Measurements from ENCODE around the gene FRS2.
"Not testable (repeated sequence)": the region's sequence is repeated elsewhere in the genome, so short reads cannot be mapped to it uniquely, and the experiment has no call there.

FRS2 gene, protein sequence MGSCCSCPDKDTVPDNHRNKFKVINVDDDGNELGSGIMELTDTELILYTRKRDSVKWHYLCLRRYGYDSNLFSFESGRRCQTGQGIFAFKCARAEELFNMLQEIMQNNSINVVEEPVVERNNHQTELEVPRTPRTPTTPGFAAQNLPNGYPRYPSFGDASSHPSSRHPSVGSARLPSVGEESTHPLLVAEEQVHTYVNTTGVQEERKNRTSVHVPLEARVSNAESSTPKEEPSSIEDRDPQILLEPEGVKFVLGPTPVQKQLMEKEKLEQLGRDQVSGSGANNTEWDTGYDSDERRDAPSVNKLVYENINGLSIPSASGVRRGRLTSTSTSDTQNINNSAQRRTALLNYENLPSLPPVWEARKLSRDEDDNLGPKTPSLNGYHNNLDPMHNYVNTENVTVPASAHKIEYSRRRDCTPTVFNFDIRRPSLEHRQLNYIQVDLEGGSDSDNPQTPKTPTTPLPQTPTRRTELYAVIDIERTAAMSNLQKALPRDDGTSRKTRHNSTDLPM

DNA sequence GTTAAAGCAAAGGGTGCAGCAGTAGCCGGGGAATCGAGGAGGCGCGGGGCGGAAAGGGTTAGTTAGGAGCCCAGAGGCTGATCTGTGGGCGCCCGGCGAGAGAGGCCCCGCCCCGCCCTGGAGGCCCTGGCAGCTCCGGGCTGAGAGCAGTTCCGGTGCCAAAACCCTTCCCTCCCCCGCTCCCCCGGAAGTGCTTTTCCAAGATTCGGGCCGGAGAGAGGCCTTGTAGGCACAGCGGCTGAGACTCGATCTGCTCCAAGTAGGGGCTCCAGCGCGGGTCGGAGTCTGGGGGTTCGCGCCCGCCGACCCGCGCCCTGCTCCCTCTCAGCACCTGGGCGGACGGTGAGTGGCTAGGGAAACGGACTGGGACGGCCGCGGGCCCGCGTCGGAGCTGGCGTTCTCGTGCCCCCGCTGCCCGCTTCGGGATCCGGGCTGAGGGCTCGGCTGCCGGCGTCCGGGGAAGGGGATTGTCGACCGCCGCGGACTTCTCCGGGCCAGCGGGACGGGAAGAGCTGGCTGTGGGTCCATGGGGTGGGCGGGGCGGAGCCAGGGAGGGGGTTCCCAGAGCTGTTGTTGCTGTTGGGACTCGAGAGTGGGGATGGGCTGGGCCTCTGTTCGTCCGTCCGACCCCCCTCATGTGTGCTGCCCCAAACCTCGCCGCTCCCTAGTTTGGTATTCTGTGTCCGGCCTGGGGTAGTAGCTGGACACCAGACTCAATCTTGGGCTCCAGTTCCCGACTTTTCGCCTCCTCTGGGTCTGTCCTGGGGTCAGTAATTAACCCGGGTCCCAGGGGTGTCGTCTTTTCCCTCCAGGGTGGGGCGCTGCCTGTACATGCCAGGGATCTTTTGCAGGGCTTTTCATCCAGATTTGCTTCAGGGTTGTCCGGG is at the start of gene FRS2:
Gene FRS2, plus strand, starts transcription at position 200 of the 887 bp plus-strand sequence. CDS start 98,643 bp downstream, outside the sequence.
- peak; percentile 78 to 87 for DNase-seq (ENCODE audit: low read depth in 2 of 2)

DNA sequence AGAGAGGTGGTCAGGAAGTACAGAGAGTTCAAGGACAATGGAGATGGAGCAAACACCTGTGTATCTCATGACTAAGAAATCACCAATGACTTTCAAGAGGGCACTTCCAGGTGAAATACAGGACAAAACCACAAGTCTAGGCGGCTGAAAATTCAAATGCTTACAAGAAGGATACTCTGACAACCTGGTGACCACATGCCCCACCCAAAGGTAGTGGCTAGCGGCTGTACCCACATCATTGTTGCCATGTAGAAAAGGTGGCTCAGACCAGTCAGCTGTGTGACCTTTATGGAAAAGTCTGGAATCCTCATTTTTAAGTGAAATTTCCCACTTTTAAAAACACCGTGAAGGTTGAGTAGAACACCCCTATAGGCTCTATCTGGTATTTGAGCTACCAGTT is 48.6 kb upstream of the FRS2 start:
- DNase-seq (ENCODE audit: low read depth in 2 of 2) = no peak

DNA sequence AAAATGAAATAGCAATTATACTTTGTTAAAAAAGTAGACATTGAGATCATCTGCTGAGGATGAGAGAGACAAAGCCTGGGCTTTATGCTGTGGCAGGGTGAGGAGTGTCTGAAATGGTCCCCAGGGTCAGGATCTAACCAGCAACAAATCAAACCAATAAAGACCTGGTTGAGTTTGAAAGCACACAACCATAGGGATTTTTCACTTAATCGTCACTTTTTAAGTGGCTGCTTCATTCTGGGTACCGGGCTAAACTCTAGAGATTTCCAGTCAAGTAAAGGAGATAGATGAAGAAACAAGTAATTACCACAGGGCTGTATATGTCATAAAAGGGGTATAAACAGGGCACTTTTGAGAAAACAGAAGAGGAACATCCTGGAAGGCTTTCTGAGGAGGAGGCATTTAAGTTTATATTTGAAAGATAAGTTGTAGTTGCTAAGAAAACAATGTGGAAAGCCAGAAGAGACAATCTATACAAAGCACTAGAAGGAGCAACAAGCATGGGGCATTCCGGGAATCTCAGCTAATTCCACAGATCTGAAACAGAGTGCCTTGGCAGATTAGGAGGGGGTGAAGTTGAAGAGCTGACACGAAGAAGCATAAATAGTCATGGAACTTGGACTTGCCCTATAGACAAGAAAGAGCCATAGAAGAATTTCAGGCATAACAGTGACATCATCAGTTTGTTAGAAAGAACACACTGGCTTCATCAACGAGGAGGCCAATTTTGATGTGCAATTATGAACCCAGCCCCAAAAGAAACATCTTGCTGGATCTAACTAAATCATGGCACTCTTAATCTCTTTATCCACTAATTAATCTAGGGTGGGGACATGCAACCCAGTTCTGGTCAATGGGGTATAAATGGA is 46.9 kb upstream of the FRS2 start:
- DNase-seq (ENCODE audit: low read depth in 2 of 2) = no peak

DNA sequence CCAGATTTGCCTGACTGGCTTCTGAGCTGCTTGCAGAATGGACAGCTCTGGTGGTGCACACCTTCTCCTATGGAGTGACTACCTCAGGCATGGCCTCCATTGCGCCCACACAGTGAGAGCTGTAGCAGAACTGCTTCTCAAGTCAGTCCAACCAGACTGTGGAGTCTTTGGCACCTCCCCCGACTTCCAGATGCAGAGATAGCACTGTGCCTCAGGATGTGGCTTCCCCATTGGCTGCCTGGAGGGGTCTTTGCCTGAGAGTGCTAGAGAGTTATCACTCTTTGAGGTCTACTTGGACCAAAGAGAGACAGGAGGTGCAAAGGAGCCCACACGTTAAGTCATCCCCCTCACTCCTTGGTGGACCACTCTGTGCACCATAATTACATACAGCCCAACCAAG is 44.8 kb upstream of the FRS2 start:
- no peak for DNase-seq (ENCODE audit: low read depth in 2 of 2)

DNA sequence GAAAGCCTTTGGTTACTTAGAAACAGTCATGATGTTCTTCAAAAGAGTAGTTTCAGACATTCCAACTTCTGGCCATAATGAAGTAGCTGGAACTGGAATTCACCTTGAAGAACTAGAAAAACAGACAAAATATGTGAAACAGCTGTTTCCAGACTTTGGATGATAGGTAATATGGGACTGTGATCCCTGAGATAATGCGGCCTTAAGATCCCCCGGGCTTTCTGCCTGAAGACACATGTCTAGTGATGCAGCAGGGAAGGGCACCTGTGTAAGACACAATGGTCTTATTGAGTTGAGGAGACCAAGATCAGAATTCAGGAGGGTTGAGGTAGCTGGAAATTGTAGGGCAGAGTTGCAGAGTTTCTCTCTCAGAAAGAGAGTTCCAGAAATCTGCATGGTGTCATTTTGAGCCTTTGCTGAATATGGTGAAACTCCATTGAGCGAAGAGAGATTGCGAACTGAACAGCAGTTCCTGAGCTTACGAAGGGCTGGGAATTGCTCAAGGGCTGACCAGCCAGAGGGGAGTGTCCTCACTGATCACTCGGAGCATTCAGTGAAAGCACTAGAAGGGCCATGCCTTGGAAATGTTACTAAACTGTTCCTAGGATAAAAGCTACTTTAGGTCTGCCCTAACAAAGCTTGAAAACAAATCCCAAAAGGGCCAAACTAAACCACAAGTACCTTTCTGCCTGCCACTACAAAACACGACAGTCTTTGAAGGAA is 41.7 kb upstream of the FRS2 start:
- DNase-seq (ENCODE audit: low read depth in 2 of 2) = no peak

DNA sequence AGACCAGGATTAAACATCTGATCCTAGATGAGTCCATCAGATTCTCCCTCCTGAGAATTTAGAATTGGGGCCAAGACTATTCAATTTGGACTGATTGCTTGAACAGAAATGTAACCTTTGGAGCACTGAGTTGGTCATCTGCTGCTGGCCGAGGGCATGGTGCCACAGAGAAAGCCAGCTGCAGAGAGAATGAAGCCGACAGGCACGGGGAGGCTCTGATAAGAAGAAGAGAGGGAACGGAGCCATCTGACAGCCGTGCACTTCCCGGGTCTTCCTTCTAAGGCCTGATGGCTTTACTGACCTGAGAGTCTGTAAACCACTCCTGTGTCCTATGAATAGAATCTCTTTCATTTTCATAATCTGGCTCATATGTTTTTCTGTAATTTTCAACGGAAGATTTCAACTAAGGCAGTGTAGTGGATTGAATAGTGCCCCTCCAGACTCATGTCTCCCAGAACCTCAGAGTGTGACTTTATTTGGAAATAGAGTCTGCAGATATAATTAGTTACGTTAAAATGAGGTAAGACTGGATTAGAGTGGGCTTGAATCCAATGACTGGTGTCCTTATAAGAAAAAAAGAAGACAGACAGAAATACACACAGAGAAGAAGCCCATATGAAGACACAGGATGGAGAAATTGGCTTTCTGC is 39.1 kb upstream of the FRS2 start:
- DNase-seq (ENCODE audit: low read depth in 2 of 2) = no peak

DNA sequence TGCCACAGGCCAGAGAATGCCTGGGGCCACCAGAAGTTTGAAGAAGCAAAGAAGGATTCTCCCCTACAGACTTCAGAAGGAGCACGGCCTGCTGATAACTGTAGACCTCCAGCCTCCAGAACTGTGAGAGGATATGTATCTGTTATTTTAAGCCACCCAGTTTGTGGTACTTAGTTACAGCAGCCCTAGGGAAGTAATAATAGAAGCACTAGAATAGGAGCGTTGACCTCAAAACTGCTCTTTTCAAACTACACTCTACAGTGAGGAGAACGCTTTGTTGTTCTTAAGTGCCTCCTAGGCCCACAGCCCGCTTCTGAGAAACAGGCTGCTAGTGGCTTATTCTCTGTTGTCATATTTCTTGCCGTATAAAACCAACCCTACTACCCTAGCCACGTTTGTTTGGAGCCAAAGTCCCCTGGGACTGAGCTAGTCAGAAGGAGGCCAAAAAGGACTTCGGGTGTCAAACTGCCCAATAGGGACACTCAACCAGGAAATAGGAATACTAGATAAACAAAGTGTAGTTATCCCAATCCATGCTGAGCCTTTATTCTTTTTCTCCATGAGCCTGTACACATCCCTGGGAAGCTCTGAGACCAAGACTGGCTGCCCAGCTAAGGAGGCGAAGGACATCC is 38.5 kb upstream of the FRS2 start:
- no peak for DNase-seq (ENCODE audit: low read depth in 2 of 2)

DNA sequence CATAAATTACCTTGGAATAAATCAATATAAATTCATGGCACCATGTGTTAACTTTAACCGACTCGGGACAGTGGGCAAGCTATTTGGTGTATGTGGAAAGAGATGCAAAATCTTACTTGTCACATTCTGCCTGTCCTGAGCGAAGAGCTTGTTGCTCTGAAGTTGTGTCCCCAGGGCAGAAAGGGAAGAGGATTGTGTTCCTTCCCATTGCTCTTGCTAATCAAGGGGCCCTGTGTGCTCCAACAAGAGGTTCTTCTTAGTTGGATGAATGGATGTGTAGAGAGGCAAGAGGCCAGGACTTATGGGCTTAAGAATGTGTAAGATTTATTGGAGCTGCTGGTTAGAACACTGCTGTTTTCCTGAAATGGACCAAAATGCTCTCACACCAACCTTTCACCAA is 36.5 kb upstream of the FRS2 start:
- no peak for DNase-seq (ENCODE audit: low read depth in 2 of 2)

DNA sequence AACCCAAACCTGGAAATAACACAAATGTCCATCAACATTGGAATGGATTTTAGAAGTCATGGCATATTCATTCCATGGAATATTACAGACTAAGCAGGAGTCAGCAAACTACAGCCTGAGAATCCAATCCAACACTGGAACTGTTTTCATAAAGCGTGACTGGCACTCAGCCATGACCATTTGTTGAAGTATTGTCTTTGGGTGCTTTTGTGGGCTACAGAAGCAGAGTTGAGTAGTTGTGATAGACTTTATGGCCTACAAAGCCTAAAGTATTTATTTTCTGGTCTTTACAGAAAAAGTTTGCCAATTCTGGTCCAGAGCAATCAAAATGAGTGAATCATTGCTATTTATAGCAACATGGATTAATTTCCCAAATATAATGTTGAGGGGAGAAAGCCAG is 34.5 kb upstream of the FRS2 start:
- no peak for DNase-seq (ENCODE audit: low read depth in 2 of 2)

DNA sequence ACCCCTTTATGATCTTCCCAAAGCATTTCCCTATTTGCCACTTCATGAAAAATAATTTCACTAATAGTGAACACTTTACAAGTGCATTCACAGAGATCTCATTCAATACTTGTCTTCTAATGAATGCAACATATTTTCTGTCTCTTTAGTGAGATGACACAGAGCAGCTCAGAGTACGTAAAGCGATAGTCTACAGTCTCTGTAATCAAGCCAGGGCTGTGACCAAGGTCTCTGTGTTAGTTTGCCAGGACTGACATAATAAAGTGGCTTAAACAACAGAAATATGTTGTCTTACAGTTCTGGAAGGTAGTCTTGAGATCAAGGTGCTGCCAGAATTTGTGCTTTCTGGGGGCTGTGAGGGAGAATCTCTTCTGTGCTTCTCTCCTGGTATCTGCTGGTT is 33.1 kb upstream of the FRS2 start:
- no peak for DNase-seq (ENCODE audit: low read depth in 2 of 2)

DNA sequence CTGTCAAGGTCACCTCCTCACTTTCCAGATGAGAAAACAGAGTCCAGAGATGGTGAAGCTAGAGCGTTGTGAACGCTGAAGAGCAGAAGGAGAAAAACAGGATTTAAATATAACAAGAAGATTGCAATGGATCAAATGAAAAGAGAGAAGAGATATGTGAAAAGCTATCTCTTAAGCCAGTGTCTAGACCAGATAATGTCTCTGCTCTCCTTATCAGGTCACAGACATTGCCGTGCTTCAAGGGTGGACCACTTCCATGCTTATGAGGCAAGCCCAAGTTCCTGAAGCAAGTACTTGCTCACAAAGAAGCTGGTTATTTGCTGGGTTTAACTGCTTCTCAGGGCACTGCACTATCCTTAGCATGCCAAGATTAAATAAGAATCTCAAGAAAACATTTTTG is 31.6 kb upstream of the FRS2 start:
- DNase-seq (ENCODE audit: low read depth in 2 of 2) = no peak

DNA sequence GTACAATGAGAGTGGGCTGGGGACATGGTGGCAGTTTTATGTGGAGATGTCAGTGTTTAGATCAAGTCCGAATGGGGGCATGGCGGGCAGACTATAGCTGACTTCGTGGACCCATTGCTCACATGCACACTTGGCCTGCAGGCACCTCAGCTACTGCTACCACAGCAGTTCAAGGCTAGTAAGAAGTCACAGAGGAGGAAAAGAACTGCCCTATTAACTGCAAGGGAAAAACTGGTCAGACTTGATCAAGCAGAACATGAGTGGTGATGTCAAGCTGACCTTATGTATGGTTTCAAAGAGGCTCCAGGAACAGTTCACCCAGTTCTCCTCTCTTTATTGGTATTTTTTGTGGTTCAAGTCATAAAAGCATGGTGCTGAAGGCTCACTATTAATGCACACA is 30.2 kb upstream of the FRS2 start:
- DNase-seq (ENCODE audit: low read depth in 2 of 2) = no peak

DNA sequence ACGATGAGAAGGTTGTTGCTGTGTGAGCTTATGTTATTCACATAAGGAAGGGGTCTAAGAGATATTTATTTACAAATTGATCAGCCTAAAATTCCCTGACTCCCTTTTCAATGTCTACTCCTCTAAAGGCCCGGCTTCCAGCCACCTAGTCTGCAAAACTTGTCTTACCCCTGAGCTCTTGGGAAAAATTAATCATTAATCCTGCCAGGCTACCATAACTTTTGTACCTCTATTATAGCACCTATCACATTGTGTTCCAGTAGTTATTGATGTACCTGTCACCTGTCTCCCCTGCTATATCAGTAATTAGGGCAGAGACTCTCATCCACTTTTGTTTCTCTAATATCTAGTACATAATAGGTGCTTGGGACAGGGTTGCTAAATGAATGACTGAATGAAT is 29.3 kb upstream of the FRS2 start:
- DNase-seq (ENCODE audit: low read depth in 2 of 2) = no peak

DNA sequence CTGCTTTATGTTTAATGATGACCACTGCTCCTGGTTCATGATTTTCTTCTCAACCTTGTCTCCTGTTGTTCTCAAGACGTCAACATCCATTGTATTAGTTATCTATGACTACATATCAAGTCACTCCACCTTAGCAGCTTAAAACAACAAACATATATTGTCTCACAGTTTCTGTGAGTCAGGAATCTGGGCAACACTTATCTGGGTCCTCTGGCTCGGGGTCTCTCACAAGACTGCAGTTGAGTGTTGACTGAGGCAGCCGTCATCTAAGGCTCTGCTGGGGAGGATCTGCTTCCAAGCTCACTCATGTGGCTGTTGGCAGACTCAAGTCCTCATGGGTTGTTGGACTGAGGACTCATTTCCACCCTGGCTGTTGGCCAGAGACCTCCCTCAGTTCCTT is 27.3 kb upstream of the FRS2 start:
- DNase-seq (ENCODE audit: low read depth in 2 of 2) = no peak

DNA sequence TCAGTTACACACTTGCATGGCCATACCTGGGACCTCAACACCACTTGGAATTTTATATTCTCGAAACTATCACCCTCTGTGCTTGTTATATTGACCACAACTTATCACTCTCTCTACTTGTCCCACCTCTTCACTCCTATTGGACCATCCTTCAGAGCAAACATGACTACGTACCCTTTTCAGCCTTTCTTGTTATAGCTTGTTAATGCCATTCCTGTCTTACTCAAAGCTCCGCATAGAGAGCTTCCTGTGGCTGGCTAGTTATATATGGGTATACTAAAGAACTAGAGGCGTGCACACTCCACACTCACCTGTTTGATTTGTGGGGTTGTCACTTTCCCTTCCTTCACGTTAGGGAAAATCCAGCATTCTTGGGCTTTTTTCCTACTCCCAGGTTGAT is 26.3 kb upstream of the FRS2 start:
- no peak for DNase-seq (ENCODE audit: low read depth in 2 of 2)

DNA sequence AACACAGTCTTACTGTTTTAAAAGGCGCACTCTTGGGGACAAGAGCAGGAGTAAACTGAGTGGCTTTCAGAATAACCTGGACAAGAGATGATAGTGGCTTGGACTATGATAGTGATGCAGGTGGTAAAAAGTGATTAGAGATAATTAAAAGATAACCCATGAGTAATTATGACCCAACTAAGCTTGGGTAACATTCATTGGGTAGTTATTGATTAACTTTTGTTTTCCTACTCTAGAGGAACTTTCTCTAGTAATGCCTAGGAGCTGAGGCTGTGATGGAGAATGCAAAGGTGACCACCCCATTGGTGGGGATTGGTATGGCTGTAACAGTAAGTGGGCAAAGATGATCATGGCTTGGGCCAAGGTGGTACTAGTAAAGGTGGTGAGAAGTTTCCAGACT is 22.3 kb upstream of the FRS2 start:
- no peak for DNase-seq (ENCODE audit: low read depth in 2 of 2)

DNA sequence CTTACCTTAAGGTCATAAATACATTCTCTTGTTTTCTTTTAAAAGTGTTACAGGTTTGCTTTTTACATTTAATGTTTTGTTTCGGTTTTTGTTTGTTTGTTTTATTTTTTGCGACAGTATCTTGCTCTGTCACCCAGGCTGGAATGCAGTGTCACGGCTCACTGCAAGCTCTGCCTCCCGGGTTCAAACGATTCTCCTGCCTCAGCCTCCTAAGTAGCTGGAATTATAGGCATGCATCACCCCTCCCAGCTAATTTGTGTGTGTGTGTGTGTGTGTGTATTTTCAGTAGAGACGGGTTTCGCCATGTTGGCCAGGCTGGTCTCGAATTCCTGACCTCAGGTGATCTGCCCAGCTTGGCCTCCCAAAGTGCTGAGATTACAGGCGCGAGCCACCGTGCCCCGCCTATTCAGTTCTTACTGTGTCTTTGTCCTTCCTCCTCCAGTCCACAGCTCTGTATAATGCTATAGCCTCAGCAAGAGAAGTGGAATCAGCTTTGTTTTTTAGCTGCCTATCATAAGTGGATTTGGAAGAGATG is 17.5 kb upstream of the FRS2 start:
- not testable (repeated sequence) for DNase-seq (ENCODE audit: low read depth in 2 of 2)

DNA sequence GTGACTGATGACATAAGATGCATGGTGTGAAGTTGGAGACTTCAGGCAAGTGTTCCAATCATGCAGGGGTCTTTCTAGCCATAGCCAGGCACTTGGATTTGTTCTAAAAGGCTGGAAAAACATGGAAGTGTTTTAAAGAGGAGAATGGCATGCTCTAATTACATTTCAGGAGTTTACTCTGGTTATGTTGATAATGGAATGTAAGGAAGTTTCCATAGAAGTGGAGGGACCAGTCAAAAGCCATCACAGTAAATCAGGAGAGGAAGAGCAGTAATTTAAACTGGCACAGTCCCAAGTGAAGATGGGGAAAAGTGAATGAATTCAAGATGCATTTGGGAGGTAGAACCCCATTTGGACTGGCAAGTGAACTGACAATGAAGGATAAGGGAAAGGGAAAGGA is 13.9 kb upstream of the FRS2 start:
- no peak for DNase-seq (ENCODE audit: low read depth in 2 of 2)

DNA sequence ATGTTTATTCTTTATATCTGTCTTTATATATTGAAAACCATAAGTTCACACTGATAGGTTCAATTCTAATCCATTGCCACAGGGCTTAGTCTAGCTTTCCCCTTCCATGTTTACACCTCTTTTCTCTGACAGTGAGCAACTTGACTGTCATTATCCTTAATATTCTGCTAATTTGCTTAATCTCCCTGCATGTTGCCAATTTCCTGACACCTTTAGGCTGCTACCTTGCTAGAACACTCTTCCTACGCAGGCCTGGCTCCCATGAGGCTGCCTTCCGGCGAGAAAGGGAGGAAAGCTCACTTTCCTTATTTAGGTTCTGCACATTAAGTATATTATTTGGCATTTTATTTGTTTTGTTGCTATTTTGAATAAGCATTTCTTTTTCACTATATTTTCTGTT is 12.8 kb upstream of the FRS2 start:
- DNase-seq (ENCODE audit: low read depth in 2 of 2) = no peak

DNA sequence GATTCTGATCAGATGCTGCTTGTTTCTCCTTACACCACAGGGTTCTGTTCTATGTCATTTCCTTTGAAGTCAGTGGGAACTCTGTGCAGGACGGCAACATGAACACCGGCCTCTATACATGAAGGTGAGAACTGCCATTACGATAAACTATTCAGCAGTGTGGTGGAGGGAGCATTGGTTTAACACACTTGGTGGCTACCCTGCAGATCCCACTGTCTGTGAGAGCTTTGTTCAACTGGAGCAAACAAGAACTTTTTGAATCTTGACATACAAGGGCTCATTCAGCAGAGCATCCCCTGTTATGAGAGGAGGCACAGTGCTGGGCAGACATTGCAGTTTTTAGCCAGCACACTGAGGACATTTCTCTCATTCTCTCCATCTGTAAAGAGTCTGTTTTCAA is 10.7 kb upstream of the FRS2 start:
- no peak for DNase-seq (ENCODE audit: low read depth in 2 of 2)

All from stimulated activated CD4-positive, alpha-beta T cell treated with anti-CD3 and anti-CD28 coated beads, Interleukin-4, amount 100 ng/mL, for 48 hours (primary cell).